ENCODE results near the gene NFAM1.

Gene NFAM1

GRCh38 chr22:42344361-42344905 lies 87.8 kb downstream of the NFAM1 start:
- TF ChIP-seq CTCF (IDR thresholded peaks at IDR 0.05; ENCODE audit: low read depth, low read length): no peak
- DNase-seq (ENCODE audit: extremely low read depth, low read depth): no peak

- no peak for DNase-seq (ENCODE audit: extremely low read depth, low read depth)
- TF ChIP-seq CTCF (IDR thresholded peaks at IDR 0.05; ENCODE audit: low read depth, low read length): no peak
Observed at GRCh38 chr22:42343531-42344081, 88.6 kb downstream of the NFAM1 start.

- no peak for TF ChIP-seq CTCF (IDR thresholded peaks at IDR 0.05; ENCODE audit: low read depth, low read length)
- DNase-seq (ENCODE audit: extremely low read depth, low read depth): no peak
Observed at GRCh38 chr22:42343121-42343454, 89.1 kb downstream of the NFAM1 start.

GRCh38 chr22:42342426-42343120 lies 89.6 kb downstream of the NFAM1 start:
- no peak for DNase-seq (ENCODE audit: extremely low read depth, low read depth)
- no peak for TF ChIP-seq CTCF (IDR thresholded peaks at IDR 0.05; ENCODE audit: low read depth, low read length)

- DNase-seq (ENCODE audit: extremely low read depth, low read depth): no peak
- no peak for TF ChIP-seq CTCF (IDR thresholded peaks at IDR 0.05; ENCODE audit: low read depth, low read length)
Observed at GRCh38 chr22:42341779-42342178, 90.4 kb downstream of the NFAM1 start.

GRCh38 chr22:42340829-42341383 lies 91.3 kb downstream of the NFAM1 start:
- no peak for TF ChIP-seq CTCF (IDR thresholded peaks at IDR 0.05; ENCODE audit: low read depth, low read length)

GRCh38 chr22:42340150-42340549 lies 92.1 kb downstream of the NFAM1 start:
- no peak for DNase-seq (ENCODE audit: extremely low read depth, low read depth)
- TF ChIP-seq CTCF (IDR thresholded peaks at IDR 0.05; ENCODE audit: low read depth, low read length): no peak

More at GRCh38 chr22:42340829-42341383, 91.3 kb downstream of the NFAM1 start:
- DNase-seq (ENCODE audit: extremely low read depth, low read depth): no peak
